A673 (cell line): ENCODE measurements around the gene COL9A3. TPM values are rescaled to one million over a fixed set of nuclear protein-coding genes. Genes with fewer than 3 reads are reported as not detected.

Experiments used
- BruUV-seq: library from RNA; stranded (reverse); fragments of 400-500 nt; replicated peaks from 2 replicates; lab custom pipeline; 2021; lab: Mats Ljungman, UMichigan
- CTCF ChIA-PET: fragments of 300-600 bp; sonication (Branson Sonifier 250); formaldehyde crosslinking; loops from one replicate; lab custom pipeline; 2022; ENCODE audit warnings: antibody characterized with exemption; lab: Charles Lee
- POLR2A ChIA-PET: fragments of 300-600 bp; sonication (Branson Sonifier 250); formaldehyde crosslinking; loops from one replicate; lab custom pipeline; 2022; ENCODE audit warnings: antibody characterized with exemption; ENCODE audit not compliant: low non-redundant PET; lab: Charles Lee
- DNase-seq: peaks from one replicate; pipeline ENCODE4 v3.0.0-alpha.2; 2015; ENCODE audit warnings: low spot score
- H3K27ac ChIP-seq: fragments of 200-600 bp; sonication (generic); 2 replicates; pipeline ENCODE4 v1.5.1; 2016; ENCODE audit warnings: mixed run types, low read depth, mild to moderate bottlenecking, mixed read lengths, antibody characterized with exemption, low read length; ENCODE audit not compliant: poor library complexity, severe bottlenecking
- H3K27me3 ChIP-seq: fragments of 200-600 bp; sonication (generic); replicated peaks from 2 replicates; pipeline ENCODE4 v1.6.1; 2017; ENCODE audit warnings: mixed run types, low read depth, mild to moderate bottlenecking, mixed read lengths, antibody characterized with exemption, low read length; ENCODE audit not compliant: insufficient read depth, poor library complexity
- H3K36me3 ChIP-seq: fragments of 200-600 bp; sonication (generic); 2 replicates; pipeline ENCODE4 v1.6.1; 2016; ENCODE audit warnings: mixed run types, mild to moderate bottlenecking, mixed read lengths, antibody characterized with exemption, low read length; ENCODE audit not compliant: insufficient read depth, poor library complexity, severe bottlenecking
- H3K4me1 ChIP-seq: fragments of 200-600 bp; sonication (generic); 2 replicates; pipeline ENCODE4 v1.6.1; 2017; ENCODE audit warnings: mixed run types, mild to moderate bottlenecking, mixed read lengths, antibody characterized with exemption, low read length; ENCODE audit not compliant: insufficient read depth, poor library complexity, severe bottlenecking
- H3K4me3 ChIP-seq: fragments of 200-600 bp; sonication (generic); 2 replicates; pipeline ENCODE4 v1.5.1; 2016; ENCODE audit warnings: low read depth, mixed run types, mild to moderate bottlenecking, mixed read lengths, low read length; ENCODE audit not compliant: poor library complexity, severe bottlenecking
- H3K9me3 ChIP-seq: fragments of 200-600 bp; sonication (generic); 2 replicates; pipeline ENCODE4 v1.6.1; 2016; ENCODE audit warnings: mixed run types, low read depth, mild to moderate bottlenecking, mixed read lengths, antibody characterized with exemption, low read length; ENCODE audit not compliant: poor library complexity, severe bottlenecking
- CTCF ChIP-seq: fragments of 300-800, 200-600 bp; sonication (generic); conservative IDR thresholded peaks from 2 replicates; pipeline ENCODE4 v1.5.1; 2017; ENCODE audit warnings: low read depth, mild to moderate bottlenecking, antibody characterized with exemption, low read length, moderate library complexity, mixed read lengths
- EZH2 ChIP-seq: fragments of 200-600 bp; sonication (generic); IDR thresholded peaks from 2 replicates; pipeline ENCODE4 v1.6.1; 2017; ENCODE audit warnings: borderline replicate concordance, low read depth, mild to moderate bottlenecking, mixed read lengths, antibody characterized with exemption, low read length; ENCODE audit not compliant: poor library complexity, severe bottlenecking
- intact Hi-C: fragments of 100-400 bp; cut with micrococcal nuclease; formaldehyde crosslinking; loops from one replicate; pipeline ENCODE4 v1.10.0; 2022; ENCODE audit not compliant: unreplicated experiment
- total RNA-seq: library from RNA; stranded (reverse); gene quantifications from 2 replicates; pipeline ENCODE4 v1.2.3, GENCODE V29; 2021

COL9A3 gene
- total RNA-seq, 1 experiment from 2014 or later, result 8.4 TPM

- no peak for TF ChIP-seq EZH2
- TF ChIP-seq CTCF, result peak; percentile 79
- Histone ChIP-seq H3K27me3 (no peaks in the 10 kb centered on the region), H3K36me3 (no peaks in the 10 kb centered on the region), H3K4me1 (peaks cover 21% of the 10 kb centered on the region), H3K27ac (peak overlapping the region; percentile 8), H3K9me3 (no peaks in the 10 kb centered on the region), H3K4me3 (no peak overlapping the region)
- POLR2A ChIA-PET, result interaction anchor here (0.6 kb wide), 1 partner anchor 270 kb away, joined by 3 read pairs; no protein-coding TSS in a partner anchor
- intact Hi-C loops, result loop anchor here (5.0 kb wide), 1 partner anchor 184 kb away; the partner anchor contains the start of gene BHLHE23
- CTCF ChIA-PET, result interaction anchor here (0.6 to 1.5 kb wide), 9 partner anchors 14 to 521 kb away, joined by 3 to 5 read pairs (median 3); partner anchors contain the start of gene ADRM1
- BruUV-seq, result no TSS peak
- DNase-seq, result peak; percentile 87
Measured at GRCh38 chr20:62822788-62823651, 6.2 kb downstream of the COL9A3 start.

DNA sequence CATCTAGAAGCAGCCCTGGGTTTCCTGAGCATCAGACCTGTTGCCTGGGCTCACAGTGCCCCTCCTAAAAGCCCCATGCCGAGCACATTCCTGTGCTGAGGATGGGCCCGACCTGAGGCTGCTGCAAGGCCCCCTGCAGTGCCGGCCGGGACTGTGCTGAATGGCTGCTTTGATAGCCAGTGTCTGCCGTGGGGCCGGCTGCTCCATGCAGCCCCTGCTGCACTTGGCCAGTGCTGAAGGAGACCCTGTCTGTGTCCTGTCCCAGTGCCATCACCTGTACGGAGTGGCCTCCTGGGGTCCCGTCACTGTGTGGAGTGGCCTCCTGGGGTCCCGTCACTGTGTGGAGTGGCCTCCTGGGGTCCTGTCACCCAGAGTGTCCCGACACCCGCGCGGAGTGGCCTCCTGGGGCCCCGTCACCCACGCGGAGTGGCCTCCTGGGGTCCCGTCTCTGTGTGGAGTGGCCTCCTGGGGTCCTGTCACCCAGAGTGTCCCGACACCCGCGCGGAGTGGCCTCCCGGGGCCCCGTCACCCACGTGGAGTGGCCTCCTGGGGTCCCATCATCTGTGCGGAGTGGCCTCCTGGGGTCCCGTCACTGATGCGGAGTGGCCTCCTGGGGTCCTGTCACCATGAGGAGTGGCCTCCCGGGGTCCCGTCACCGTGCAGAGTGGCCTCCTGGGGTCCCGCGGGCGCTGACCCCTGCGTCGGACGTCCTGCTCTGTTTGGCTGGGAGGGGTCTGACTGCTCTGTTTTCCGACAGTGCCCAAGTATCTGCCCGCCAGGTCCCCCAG is 7.0 kb downstream of the COL9A3 start:
- Histone ChIP-seq H3K27me3 (no peaks in the 10 kb centered on the region), H3K9me3 (no peaks in the 10 kb centered on the region), H3K36me3 (no peaks in the 10 kb centered on the region), H3K4me1 (peaks cover 13% of the 10 kb centered on the region), H3K4me3 (peak overlapping the region; percentile 20), H3K27ac (peak overlapping the region; percentile 8)
- DNase-seq, result no peak
- intact Hi-C loops, result loop anchor here (5.0 kb wide), 1 partner anchor 183 kb away; the partner anchor contains the start of gene BHLHE23
- ChIA-PET POLR2A (no interaction called here), CTCF (interaction anchor here (0.6 kb wide), 1 partner anchor 419 kb away, joined by 5 read pairs; no protein-coding TSS in a partner anchor)
- BruUV-seq, result no TSS peak
- TF ChIP-seq CTCF (no peak), EZH2 (no peak)
